Measurements from ENCODE around the gene XYLT1. TPM values are rescaled to one million over a fixed set of nuclear protein-coding genes. Genes with fewer than 3 reads are reported as not detected.

Gene XYLT1
- polyA plus RNA-seq, 4 donors = 6.9 to 8.0 (median 7.2) TPM

GRCh38 chr16:17134586-17134985 lies 336.2 kb downstream of the XYLT1 start:
- DNase-seq (ENCODE audit: low read depth in 4 of 4, low spot score in 2 of 4) = no peak

- DNase-seq (ENCODE audit: low read depth in 4 of 4, low spot score in 2 of 4) = no peak
These were observed 336.9 kb downstream of the XYLT1 start for GRCh38 chr16:17133851-17134250.

- no peak for DNase-seq (ENCODE audit: low read depth in 4 of 4, low spot score in 2 of 4)
These were observed 339.4 kb downstream of the XYLT1 start for GRCh38 chr16:17131351-17131750.

- DNase-seq (ENCODE audit: low read depth in 4 of 4, low spot score in 2 of 4) = no peak
These were observed 340.0 kb downstream of the XYLT1 start for GRCh38 chr16:17130733-17131132.

GRCh38 chr16:17129971-17130370 lies 340.8 kb downstream of the XYLT1 start:
- no peak for DNase-seq (ENCODE audit: low read depth in 4 of 4, low spot score in 2 of 4)

GRCh38 chr16:17128791-17129190 lies 342.0 kb downstream of the XYLT1 start:
- DNase-seq (ENCODE audit: low read depth in 4 of 4, low spot score in 2 of 4) = no peak

- DNase-seq (ENCODE audit: low read depth in 4 of 4, low spot score in 2 of 4) = no peak
These were observed 344.6 kb downstream of the XYLT1 start for GRCh38 chr16:17126156-17126555.

- DNase-seq (ENCODE audit: low read depth in 4 of 4, low spot score in 2 of 4) = no peak
These were observed 345.1 kb downstream of the XYLT1 start for GRCh38 chr16:17125671-17126070.

- no peak for DNase-seq (ENCODE audit: low read depth in 4 of 4, low spot score in 2 of 4)
These were observed 352.7 kb downstream of the XYLT1 start for GRCh38 chr16:17117906-17118577.

- no peak for DNase-seq (ENCODE audit: low read depth in 4 of 4, low spot score in 2 of 4)
These were observed 354.0 kb downstream of the XYLT1 start for GRCh38 chr16:17116595-17117322.

GRCh38 chr16:17109413-17109812 lies 361.3 kb downstream of the XYLT1 start:
- no peak for DNase-seq (ENCODE audit: low read depth in 4 of 4, low spot score in 2 of 4)

- DNase-seq (ENCODE audit: low read depth in 4 of 4, low spot score in 2 of 4) = no peak
These were observed 362.2 kb downstream of the XYLT1 start for GRCh38 chr16:17108596-17108995.

- no peak for DNase-seq (ENCODE audit: low read depth in 4 of 4, low spot score in 2 of 4)
These were observed 363.3 kb downstream of the XYLT1 start for GRCh38 chr16:17107450-17107849.

- DNase-seq (ENCODE audit: low read depth in 4 of 4, low spot score in 2 of 4) = no peak
These were observed 364.4 kb downstream of the XYLT1 start for GRCh38 chr16:17106243-17106791.

- DNase-seq (ENCODE audit: low read depth in 4 of 4, low spot score in 2 of 4) = no peak
These were observed 365.4 kb downstream of the XYLT1 start for GRCh38 chr16:17105239-17105797.

GRCh38 chr16:17104654-17105053 lies 366.1 kb downstream of the XYLT1 start:
- DNase-seq (ENCODE audit: low read depth in 4 of 4, low spot score in 2 of 4) = no peak

GRCh38 chr16:17103216-17103615 lies 367.5 kb downstream of the XYLT1 start:
- DNase-seq (ENCODE audit: low read depth in 4 of 4, low spot score in 2 of 4) = no peak

GRCh38 chr16:17101646-17102045 lies 369.1 kb downstream of the XYLT1 start:
- DNase-seq (ENCODE audit: low read depth in 4 of 4, low spot score in 2 of 4) = no peak

- DNase-seq (ENCODE audit: low read depth in 4 of 4, low spot score in 2 of 4) = no peak
These were observed 372.1 kb downstream of the XYLT1 start for GRCh38 chr16:17098685-17099084.

GRCh38 chr16:17084130-17084529 lies 386.6 kb downstream of the XYLT1 start:
- DNase-seq (ENCODE audit: low read depth in 4 of 4, low spot score in 2 of 4) = no peak

GRCh38 chr16:17083628-17084027 lies 387.1 kb downstream of the XYLT1 start:
- DNase-seq (ENCODE audit: low read depth in 4 of 4, low spot score in 2 of 4) = no peak
